DMS79 treated with DMSO at 0.1 percent for 48 hours (cell line): ENCODE measurements around the gene PAXX.
"Not testable (repeated sequence)": the region's sequence is repeated elsewhere in the genome, so short reads cannot be mapped to it uniquely, and the experiment has no call there.

ENCODE experiments used
- DNase-seq: peaks from one replicate; lab custom pipeline; 2025; lab: John Stamatoyannopoulos, UW

Gene PAXX

GRCh38 chr9:137033481-137033880 lies 41.3 kb downstream of the PAXX start:
- DNase-seq, result not testable (repeated sequence)

DNA sequence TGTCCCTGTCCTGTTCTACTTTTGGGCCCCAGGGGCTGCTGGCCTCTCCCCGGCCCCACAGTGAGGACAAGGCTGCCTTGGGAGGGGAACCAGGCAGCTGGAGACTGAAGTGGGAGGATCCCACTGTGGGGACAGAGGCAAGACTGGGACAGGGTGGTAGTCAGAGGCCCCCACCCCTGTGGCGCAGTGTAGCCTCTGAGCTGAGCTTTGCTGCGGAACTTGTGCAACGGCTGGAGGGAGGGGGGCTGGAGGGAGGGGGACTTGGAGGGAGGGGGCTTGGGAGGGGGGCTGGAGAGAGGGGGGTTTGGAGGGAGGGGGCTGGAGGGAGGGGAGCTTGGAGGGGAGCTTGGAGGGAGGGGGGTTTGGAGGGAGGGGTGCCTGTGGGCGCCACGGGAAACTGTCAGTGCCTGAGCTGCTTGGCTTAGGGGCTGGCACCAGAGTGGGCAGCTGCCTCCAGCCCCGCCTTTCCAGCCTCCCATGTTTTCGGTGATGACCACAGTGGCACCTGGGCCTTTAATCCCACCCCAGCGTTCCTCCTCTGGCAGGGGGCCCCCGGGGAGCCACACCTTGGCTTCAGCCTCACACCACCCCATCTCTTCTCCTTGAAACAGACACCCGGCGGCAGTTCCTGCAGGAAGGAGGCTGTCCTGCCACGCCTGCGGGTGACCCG lies 42.0 kb downstream of the PAXX start:
- no peak for DNase-seq

DNA sequence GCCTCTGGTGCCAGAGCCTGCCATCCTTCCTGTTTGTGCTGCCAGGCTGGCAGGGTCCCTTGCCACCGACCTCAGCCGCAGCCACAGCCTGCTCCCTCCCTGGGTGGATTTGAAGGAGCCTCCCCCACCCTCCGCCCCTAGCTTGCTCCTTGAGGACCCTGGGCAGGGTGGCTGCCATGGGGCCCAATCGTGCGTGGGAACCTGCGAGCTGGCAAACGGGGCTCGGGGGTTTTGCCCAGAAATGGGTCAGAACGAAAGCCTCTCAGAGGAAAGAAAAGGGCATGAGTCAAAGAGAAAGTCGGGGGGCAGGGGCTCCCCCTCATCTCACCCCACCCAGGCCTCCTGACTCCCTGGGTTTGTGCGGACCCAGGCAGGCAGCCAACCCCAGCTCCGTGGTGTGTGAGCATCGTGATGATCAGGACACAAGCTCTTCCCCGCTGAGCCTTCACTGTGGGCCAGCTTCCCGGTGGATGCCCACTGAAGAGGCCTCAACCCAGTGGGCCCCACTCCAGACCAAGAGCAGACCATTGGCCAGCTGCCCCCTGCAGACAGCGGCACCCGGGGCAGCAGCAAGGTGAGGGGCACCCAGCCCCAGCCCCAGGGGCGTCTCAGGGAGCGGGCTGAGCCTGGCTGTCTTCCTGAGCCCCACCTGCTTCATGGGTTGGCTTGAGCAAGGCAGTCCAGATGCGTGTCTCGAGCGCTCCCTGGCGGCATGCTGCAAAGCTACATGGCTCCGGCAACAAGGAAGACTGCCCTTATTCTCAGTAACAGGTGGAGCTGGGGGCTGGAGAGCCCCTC lies 42.7 kb downstream of the PAXX start:
- DNase-seq, result peak; percentile 87

- no peak for DNase-seq
Measured at GRCh38 chr9:137035507-137035834, 43.2 kb downstream of the PAXX start.

DNA sequence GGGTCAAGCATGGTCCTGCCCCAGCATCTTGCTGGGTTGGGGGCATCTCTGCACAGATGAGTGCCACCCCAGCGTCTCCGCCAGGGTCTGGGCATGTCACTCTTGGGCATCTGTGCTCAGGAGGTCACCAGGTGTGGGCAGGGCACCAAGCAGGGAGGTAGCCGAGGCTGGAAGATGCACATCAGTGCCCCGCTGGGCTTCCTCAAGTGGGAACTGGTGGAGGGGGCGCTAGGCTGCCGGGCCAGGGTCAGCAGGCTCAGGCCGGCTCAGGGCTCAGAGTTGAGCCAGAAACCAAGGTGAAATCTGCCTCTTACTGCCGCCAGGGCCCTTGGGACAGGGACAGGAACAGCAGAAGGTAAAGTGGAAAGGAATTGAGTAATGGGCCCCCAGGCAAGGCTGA lies 43.7 kb downstream of the PAXX start:
- DNase-seq, result no peak

GRCh38 chr9:137037035-137037434 lies 44.8 kb downstream of the PAXX start:
- no peak for DNase-seq

GRCh38 chr9:137037483-137037882 lies 45.3 kb downstream of the PAXX start:
- no peak for DNase-seq

- DNase-seq, result no peak
Measured at GRCh38 chr9:137038916-137039315, 46.7 kb downstream of the PAXX start.

GRCh38 chr9:137039611-137040366 lies 47.6 kb downstream of the PAXX start:
- DNase-seq, result no peak

DNA sequence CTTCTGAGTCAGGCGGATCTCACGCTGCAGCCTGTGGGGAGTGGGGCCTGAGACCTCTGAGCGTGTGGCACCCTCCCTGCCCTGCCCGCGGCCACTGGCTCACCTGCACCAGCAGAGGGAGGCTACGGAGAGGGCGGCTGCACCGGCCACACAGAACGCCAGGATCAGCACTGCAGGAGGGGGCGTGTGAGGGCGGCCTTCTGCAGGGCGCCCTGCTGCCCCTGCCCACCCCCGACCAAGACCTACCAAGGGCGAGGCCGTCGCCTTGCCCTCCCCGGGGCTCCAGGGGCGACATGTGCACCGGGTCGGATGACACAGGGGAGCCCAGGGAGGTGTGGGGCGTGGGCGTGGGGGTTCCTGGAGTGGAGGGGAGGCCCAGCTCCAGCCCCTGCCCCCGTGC lies 48.3 kb downstream of the PAXX start:
- DNase-seq, result no peak

DNA sequence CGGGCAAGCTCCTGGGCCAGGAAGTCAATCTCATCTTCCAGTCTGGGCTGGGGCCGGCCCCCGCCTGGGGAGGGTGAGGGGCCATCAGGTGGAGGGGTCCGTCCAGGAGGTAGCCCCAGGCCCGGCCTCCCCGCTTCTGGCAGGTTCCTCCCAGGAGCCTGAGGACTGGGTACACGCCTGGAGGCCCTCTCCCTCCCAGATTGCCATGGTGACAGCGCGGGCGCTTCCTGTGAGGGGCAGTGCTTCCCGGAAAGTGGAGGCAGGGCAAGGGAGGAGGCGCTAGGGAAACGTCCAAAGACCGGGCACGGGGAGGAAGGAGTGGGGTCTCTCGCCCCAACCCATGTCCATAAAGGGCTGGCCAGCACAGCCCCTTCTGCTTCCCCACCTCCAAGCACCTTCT lies 48.9 kb downstream of the PAXX start:
- no peak for DNase-seq

DNA sequence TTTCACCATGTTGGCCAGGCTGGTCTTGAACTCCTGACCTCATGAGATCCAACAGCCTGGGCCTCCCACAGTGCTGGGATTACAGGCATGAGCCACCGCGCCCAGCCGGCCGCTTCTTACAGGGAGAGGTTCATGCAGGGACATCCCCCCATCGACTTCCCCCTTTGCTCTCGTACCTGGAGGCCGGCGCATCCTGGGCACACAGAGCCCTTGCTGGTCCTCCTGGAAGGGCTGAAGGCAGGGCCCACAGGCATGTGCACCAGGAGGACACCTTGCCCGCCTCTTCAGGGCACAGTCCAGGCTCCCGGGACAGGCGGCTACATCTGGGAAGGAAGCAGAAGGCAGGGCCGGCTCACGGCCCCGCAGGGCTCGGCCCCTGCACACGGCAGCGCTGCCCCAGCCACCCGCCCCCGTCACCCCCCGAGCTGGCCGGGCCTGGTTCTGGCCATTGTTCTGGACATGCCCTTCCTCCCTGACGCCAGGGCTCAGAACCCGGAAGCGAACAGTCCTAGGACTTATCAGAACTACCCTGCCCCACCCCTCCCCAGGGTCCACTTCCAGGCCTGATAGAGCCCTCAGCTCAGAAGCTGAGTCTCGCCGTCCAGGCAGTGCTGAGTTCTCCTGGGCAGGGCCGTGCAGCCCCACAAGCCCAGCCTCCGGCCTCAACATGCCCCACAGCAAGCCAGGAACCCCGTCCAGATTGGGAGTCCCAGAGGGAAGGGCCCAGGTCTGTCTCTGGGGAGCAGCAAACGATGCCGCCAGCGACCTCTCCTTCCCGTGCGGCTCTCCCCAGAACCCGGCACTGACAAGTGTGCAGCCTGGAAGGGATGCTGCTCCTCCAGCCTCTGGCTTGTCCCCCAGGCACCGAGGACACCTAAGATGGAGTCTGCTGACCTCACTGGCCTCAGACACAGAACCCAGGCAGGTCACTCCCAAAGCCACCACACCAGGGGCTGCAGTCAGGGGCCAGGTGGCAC lies 50.8 kb downstream of the PAXX start:
- DNase-seq, result no peak
